ENCODE data around the gene RABGGTA. TPM values are rescaled to one million over a fixed set of nuclear protein-coding genes. Genes with fewer than 3 reads are reported as not detected.

Gene RABGGTA
- total RNA-seq, 1 experiment from 2014 or later: 25.6 TPM

DNA sequence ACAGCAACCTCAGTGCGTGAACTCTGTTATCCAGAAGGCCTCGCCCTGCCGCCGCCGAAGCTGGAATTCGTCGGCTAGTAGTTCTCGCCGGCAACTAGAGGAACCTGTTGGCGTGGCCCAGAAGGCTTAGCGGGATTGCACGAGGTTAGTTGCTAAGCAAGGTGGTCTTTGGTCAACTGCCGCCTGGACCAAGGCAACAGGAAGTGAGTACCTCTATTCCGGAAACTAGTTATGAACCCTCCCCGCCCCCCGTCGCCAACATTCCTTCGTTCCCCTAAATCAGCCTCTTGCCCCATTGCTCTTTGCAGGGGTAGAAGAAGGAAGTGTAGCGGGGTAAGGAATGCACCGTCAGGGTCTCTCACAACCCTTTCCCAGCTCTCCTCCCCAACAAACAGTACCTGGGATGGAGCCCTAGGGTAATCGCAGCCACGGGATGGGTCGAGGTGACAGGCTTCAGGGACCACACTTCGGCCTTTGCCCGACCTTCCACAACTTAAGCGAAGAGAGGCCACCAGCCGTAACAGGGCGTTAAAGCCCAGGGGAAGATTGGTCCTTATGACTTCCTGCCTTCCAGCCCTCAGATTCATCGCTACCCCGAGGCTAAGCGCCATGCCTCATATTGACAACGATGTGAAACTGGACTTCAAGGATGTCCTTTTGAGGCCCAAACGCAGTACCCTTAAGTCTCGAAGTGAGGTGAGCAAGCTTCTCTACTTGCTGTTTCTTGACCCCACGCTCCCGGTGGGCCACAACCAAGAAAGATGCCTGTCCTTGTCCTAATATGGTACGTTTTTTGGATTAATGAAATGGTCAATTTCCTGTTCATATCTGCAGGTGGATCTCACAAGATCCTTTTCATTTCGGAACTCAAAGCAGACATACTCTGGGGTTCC lies 38.5 kb downstream of the RABGGTA start, which contains the start of gene GMPR2:
Gene GMPR2, plus strand, starts transcription at position 285 of the 893 bp plus-strand sequence. Its CDS starts 325 bp downstream, at position 610.
- peak within 1 kb of the TSS; percentile 49; the same call in 1 of the 2 replicates for H3K14ac ChIP-seq (ENCODE audit: insufficient read depth, low read length)
- H2AK5ac ChIP-seq (ENCODE audit: insufficient read length, low read length): no peak within 1 kb of the TSS
- 0 out of 2 replicates have a peak, but pooled peaks cover 6% of the 10 kb centered on the region for H3K4me1 ChIP-seq (ENCODE audit: insufficient read depth, low read length)
- H3K18ac ChIP-seq (ENCODE audit: insufficient read length, low read depth, low read length): peak within 1 kb of the TSS; percentile 83
- peaks cover 11% of the 10 kb centered on the region for H3K79me1 ChIP-seq (ENCODE audit: insufficient read depth, low read depth, low read length, poor library complexity, severe bottlenecking)
- peak within 1 kb of the TSS; percentile 98 to 99 for H3K4me3 Mint-ChIP-seq
- H3K4me1 Mint-ChIP-seq: peaks cover 8 to 22% of the 10 kb centered on the region in 2 experiments
- peak within 1 kb of the TSS; percentile 1 for H2BK5ac ChIP-seq (ENCODE audit: insufficient read length, low read length)
- H4K5ac ChIP-seq (ENCODE audit: insufficient read length, low read depth, low read length): no peak within 1 kb of the TSS
- H3K27me3 Mint-ChIP-seq (ENCODE audit: low read depth): no peaks in the 10 kb centered on the region
- peak within 1 kb of the TSS; percentile 47 for H4K8ac ChIP-seq (replicated peaks; ENCODE audit: insufficient read length, low read depth, low read length)
- H3K23ac ChIP-seq (ENCODE audit: insufficient read length, low read depth, low read length): no peak within 1 kb of the TSS
- DNase-seq: no peak
- no peaks in the 10 kb centered on the region for H3K27me3 ChIP-seq (ENCODE audit: insufficient read depth, low read length)
- H3K36me3 Mint-ChIP-seq (ENCODE audit: insufficient read depth in 1 of 3, low read depth in 3 of 3): peaks cover 21 to 46% (median 43%) of the 10 kb centered on the region in 3 experiments; a peak in 6 of 7 replicates
- H2BK120ac ChIP-seq (ENCODE audit: low read depth, low read length, poor library complexity, severe bottlenecking): no peak within 1 kb of the TSS
- TF ChIP-seq, protein P1, sequence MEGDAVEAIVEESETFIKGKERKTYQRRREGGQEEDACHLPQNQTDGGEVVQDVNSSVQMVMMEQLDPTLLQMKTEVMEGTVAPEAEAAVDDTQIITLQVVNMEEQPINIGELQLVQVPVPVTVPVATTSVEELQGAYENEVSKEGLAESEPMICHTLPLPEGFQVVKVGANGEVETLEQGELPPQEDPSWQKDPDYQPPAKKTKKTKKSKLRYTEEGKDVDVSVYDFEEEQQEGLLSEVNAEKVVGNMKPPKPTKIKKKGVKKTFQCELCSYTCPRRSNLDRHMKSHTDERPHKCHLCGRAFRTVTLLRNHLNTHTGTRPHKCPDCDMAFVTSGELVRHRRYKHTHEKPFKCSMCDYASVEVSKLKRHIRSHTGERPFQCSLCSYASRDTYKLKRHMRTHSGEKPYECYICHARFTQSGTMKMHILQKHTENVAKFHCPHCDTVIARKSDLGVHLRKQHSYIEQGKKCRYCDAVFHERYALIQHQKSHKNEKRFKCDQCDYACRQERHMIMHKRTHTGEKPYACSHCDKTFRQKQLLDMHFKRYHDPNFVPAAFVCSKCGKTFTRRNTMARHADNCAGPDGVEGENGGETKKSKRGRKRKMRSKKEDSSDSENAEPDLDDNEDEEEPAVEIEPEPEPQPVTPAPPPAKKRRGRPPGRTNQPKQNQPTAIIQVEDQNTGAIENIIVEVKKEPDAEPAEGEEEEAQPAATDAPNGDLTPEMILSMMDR (conservative IDR thresholded peaks at IDR 0.05): no peak
- no peak within 1 kb of the TSS for H3K4ac ChIP-seq (ENCODE audit: low read depth, low read length)
- no peak within 1 kb of the TSS for H2BK20ac ChIP-seq (ENCODE audit: low read depth, low read length, poor library complexity, severe bottlenecking)
- H2AFZ ChIP-seq (ENCODE audit: low read length): peak within 1 kb of the TSS; percentile 32
- peak within 1 kb of the TSS; percentile 89 for H3K9ac ChIP-seq (ENCODE audit: extremely low read depth, insufficient read length, low read length)
- H3K27ac ChIP-seq (ENCODE audit: insufficient read length, low read depth, low read length): peak within 1 kb of the TSS; percentile 57
- H2BK15ac ChIP-seq (ENCODE audit: low read depth, low read length): no peak within 1 kb of the TSS
- no peak within 1 kb of the TSS for H4K91ac ChIP-seq (ENCODE audit: insufficient read length, low read depth, low read length)
- peaks cover 3% of the 10 kb centered on the region; the same call in 1 of the 2 replicates for H3K79me2 ChIP-seq (ENCODE audit: insufficient read depth, low read length)
- peaks cover 15% of the 10 kb centered on the region for H3K23me2 ChIP-seq (ENCODE audit: insufficient read length, low read depth, low read length, poor library complexity, severe bottlenecking)
- H3K9me3 Mint-ChIP-seq: no peaks in the 10 kb centered on the region
- H4K20me1 ChIP-seq (ENCODE audit: control insufficient read depth, insufficient read depth, insufficient read length): no peaks in the 10 kb centered on the region
- WGBS (ENCODE audit: extremely low coverage, insufficient read length, low lambda C conversion rate): no CpG with 5 or more reads among the region's 38 CpGs
- no peaks in the 10 kb centered on the region for H3K9me3 ChIP-seq (ENCODE audit: control insufficient read depth, low read depth, low read length)
- peak within 1 kb of the TSS; percentile 96 to 99 (median 98) for H3K27ac Mint-ChIP-seq
- H3K4me2 ChIP-seq (ENCODE audit: insufficient read depth, insufficient read length, low read length): peak within 1 kb of the TSS; percentile 99
- no peak within 1 kb of the TSS for H3T11ph ChIP-seq (ENCODE audit: low read length)
- no peak within 1 kb of the TSS for H2BK12ac ChIP-seq (ENCODE audit: insufficient read length, low read depth, low read length)
- no peak within 1 kb of the TSS for H3K56ac ChIP-seq (ENCODE audit: insufficient read length, low read depth, low read length)

All from H9 (cell line).